CD4-positive, alpha-beta T cell treated with Interferon alpha-2 for 1 hour (primary cell): Measurements from ENCODE around the gene WNT5A.
"Not testable (repeated sequence)": the region's sequence is repeated elsewhere in the genome, so short reads cannot be mapped to it uniquely, and the experiment has no call there.

Source experiments
- DNase-seq, 2 donors: peaks; one replicate each; pipeline ENCODE4 v3.0.0-alpha.2; 2020 to 2022

Gene WNT5A

DNA sequence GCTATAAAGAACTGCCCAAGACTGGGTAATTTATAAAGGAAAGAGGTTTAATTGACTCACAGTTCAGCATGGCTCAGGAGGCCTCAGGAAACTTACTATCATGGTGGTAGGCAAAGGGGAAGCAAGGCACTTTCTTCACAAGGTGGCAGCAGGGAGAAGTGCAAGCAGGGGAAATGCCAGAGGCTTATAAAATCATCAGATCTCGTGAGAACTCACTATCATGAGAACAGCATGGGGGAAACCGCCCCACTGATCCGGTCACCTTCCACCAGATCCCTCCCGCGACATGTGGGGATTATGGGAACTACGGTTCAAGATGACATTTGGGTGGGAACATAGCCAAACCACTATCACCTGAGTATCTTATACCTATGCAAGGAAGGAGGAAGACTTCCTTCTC, 18.0 kb upstream of the WNT5A start:
- DNase-seq, result not testable (repeated sequence)

- DNase-seq, result no peak
Measured at GRCh38 chr3:55501905-55502304, 14.8 kb upstream of the WNT5A start.

- no peak for DNase-seq
Measured at GRCh38 chr3:55500555-55501330, 13.6 kb upstream of the WNT5A start.

- no peak for DNase-seq
Measured at GRCh38 chr3:55498520-55498919, 11.4 kb upstream of the WNT5A start.

DNA sequence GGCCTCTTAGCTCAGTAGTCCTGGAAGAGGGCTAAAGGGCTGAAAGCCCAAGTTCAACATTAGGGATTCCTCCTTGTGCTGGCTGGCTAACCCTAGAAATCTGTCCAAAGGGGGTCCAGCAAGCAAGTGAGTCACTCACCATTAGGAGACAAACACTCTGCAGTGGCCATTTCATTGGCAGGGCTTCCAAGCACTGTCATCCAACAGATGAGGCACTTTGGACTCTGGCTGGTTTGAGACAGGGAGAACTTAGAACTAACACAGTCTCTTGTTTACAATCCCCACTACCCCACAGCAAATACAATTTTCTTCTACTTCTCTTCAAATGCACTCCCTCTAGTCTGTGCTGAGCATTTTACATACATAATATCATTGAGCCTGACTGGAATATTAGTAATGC, 10.1 kb upstream of the WNT5A start:
- no peak for DNase-seq

DNA sequence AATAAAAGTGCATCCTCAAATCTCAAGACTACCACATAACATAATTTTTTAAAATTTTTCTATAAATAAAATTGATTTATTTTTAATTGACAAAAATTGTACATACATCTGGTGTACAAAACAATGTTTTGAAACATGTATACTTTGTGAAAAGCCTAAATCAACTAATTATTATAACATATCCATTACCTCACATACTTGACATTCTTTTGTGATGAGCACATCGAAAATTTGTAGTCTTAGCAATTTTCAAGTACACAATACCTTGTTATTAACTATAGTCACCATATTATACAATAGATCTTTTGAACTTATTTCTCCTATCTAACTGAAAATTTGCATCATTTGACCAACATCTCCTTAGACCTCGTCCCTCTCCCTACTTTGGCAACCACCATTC, 7.9 kb upstream of the WNT5A start:
- no peak for DNase-seq

GRCh38 chr3:55492976-55493375, 5.9 kb upstream of the WNT5A start:
- DNase-seq, result no peak

- DNase-seq, result no peak
Measured at GRCh38 chr3:55491296-55491816, 4.2 kb upstream of the WNT5A start.

- DNase-seq, result no peak
Measured at GRCh38 chr3:55490276-55490913, 3.3 kb upstream of the WNT5A start.

GRCh38 chr3:55489798-55490132, 2.7 kb upstream of the WNT5A start:
- no peak for DNase-seq

- DNase-seq, result peak in 1 of 2 donors; percentile 9
Measured at GRCh38 chr3:55488398-55489055, 1.4 kb upstream of the WNT5A start.

- DNase-seq, result no peak
Measured at GRCh38 chr3:55487381-55488241, 505 bp upstream of the WNT5A start.

GRCh38 chr3:55486101-55486856, 827 bp downstream of the WNT5A start:
- no peak for DNase-seq

DNA sequence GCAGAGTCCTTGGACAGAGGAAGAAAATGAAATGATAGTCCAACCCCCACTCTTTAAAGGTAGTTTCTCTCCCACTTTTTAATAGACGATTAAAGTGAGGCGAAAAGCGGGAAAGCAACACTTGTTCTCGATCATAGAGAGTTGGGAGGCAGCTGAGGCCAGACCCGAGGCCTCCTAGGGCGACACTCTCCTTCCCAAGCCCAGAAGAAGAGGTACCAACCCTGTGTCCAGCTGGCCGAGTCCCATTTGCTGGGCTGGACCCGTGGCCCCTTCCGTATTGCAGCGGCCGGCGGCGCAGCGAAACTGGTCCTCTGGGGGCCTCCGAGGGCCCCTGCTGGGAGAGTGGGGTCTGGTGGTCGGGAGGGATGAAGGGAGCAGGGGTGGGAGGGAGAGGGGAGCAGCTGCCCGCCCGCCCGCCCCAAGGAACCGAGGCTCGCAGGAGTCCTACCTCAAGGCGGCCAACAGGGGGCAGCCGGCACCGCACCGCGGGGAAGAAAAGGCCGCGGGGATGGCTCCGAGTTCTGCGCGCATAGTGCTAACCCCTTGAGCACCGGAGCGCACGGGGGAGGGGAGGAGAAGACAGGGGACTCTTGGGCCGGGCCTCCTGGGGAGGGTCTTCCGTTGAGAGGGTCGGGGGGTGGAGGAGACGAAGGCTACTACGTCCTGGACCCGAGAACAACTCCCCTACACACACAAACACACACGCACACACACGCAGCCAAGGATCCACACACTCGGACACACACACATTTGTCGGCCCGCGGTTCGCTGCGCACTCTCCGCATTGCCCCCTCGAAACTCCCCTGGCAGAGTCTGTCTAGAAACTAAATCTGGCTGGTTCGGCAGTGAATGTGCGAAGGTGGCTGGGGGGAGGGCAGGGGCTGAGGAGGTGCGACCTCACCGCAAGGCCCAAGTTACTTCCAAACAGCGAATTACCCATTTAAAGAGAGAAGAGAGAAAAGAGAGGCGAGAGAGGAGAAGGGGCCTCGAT, 2.0 kb downstream of the WNT5A start:
- DNase-seq, result no peak

GRCh38 chr3:55484191-55484689, 2.9 kb downstream of the WNT5A start:
- DNase-seq, result no peak

DNA sequence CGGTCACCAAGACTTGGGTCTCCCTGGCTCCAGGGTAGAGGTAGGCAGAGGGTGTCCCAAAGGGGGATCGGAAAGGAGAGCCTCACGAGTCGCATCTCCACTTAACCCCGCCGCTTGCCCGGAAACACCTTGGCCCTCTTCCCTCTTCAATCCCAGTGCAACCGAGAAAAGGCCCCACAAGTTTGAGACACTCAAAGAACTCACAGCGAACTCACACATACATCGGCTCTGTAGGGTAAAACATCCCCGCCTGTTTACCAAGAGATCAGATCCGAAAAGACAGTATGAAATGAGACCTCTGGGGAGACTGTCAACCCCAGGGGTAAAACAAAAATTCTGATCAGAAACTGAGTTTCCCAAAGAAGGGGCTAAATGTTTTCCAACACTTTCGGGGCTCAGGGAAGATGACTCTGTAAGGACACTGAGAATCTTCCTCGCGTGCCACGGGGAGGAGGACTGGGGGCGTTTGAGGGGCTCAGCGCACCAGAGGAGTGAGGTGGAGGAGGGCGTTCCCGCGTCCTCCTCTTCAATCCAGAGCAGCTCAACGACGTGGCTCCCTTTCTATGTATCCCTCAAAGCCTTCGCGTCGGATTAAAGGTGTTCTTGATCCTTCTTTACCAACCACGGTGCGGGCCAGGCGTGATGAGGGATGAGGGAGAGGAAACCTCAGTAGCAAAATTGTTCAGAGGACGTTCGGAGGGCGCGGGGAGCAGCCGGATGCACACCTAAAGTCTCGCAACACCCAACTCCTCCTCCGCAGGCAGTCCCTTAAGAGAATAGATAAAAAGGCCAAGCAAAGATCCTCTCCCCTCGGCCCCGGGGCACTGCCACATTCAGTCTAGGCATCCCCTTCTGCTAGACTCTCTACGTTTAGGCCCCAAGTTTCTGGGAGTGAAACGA, 3.7 kb downstream of the WNT5A start:
- no peak for DNase-seq

- DNase-seq, result no peak
Measured at GRCh38 chr3:55482496-55483195, 4.5 kb downstream of the WNT5A start.

- no peak for DNase-seq
Measured at GRCh38 chr3:55481744-55482495, 5.2 kb downstream of the WNT5A start.
